ENCODE results near the gene MAP3K20.

The MAP3K20 gene

DNA sequence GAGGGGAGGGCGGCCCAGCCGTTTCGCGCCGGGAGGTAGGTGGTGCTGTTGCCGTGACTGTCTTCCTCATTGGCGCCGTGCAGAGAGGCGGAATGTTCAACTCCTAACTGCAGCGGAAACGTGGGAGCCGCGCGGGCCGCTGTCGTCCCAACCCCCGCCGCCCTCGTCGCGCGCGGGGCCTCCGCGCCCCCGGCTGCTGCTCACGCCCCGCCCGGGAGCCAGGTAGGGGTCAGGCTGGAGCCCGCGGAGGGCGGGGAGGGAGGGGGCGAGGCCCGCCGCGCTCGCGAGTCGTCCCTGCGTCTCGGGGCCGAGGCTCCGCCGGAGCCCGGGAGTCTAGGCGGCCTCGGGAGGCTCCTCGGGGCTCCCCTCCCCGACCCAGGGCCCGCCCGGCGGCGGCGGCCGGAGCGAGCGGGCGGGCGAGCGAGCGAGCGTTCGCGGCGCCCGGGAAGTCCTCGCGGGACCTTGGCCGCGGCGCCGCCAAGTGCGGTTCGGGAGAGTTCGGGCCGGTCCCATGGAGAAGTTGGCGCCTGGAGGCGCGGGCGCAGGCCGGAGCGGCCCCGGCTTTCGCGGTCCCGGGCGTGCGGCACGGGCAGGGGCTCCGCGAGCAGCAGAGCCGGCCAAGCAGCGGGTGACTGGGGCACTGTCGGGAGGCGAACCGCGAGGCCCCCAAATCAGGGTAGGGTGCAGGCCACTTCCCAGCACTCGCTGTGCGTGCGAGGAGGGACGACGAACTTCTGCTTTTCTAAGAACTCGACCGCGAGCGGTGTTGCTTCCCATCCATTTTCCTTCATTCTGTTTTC lies at the start of gene MAP3K20:
TSS of gene MAP3K20 (plus strand) at position 66 of the 800 bp plus-strand sequence. CDS start 15,186 bp downstream, outside the sequence.
- Histone ChIP-seq H3K4me1 (ENCODE audit: control insufficient read depth, insufficient read depth, low read length, unreplicated experiment) (peaks cover 41% of the 10 kb centered on the region), H3K4me3 (ENCODE audit: low read depth, low read length) (peak within 1 kb of the TSS; percentile 85), H3K79me2 (ENCODE audit: control insufficient read depth, insufficient read depth, low read length, unreplicated experiment) (peaks cover 42% of the 10 kb centered on the region), H3K27me3 (ENCODE audit: insufficient read depth, low read length) (no peaks in the 10 kb centered on the region), H3K36me3 (ENCODE audit: insufficient read depth, low read length) (no peaks in the 10 kb centered on the region), H2AFZ (ENCODE audit: low read length, unreplicated experiment) (peak within 1 kb of the TSS; percentile 70), H3K27ac (ENCODE audit: low read depth, low read length) (peak within 1 kb of the TSS; percentile 91)

GRCh38 chr2:173026479-173026878 lies 49.2 kb upstream of the MAP3K20 start:
- Histone ChIP-seq H3K4me1 (ENCODE audit: control insufficient read depth, insufficient read depth, low read length, unreplicated experiment) (peaks cover 7% of the 10 kb centered on the region), H3K4me3 (ENCODE audit: low read depth, low read length) (no peak overlapping the region), H3K36me3 (ENCODE audit: insufficient read depth, low read length) (no peaks in the 10 kb centered on the region), H3K79me2 (ENCODE audit: control insufficient read depth, insufficient read depth, low read length, unreplicated experiment) (no peaks in the 10 kb centered on the region), H2AFZ (ENCODE audit: low read length, unreplicated experiment) (no peak overlapping the region), H3K27ac (ENCODE audit: low read depth, low read length) (no peak overlapping the region), H3K27me3 (ENCODE audit: insufficient read depth, low read length) (no peaks in the 10 kb centered on the region)

- peaks cover 7% of the 10 kb centered on the region for H3K4me1 ChIP-seq (ENCODE audit: control insufficient read depth, insufficient read depth, low read length, unreplicated experiment)
- H3K4me3 ChIP-seq (ENCODE audit: low read depth, low read length) = no peak overlapping the region
- H2AFZ ChIP-seq (ENCODE audit: low read length, unreplicated experiment) = peak overlapping the region; percentile 76
- no peaks in the 10 kb centered on the region for H3K79me2 ChIP-seq (ENCODE audit: control insufficient read depth, insufficient read depth, low read length, unreplicated experiment)
- H3K27ac ChIP-seq (ENCODE audit: low read depth, low read length) = no peak overlapping the region
- no peaks in the 10 kb centered on the region for H3K27me3 ChIP-seq (ENCODE audit: insufficient read depth, low read length)
- H3K36me3 ChIP-seq (ENCODE audit: insufficient read depth, low read length) = no peaks in the 10 kb centered on the region
Measured at GRCh38 chr2:173027181-173028128, 48.2 kb upstream of the MAP3K20 start.

GRCh38 chr2:173028141-173028540 lies 47.5 kb upstream of the MAP3K20 start:
- Histone ChIP-seq H3K36me3 (ENCODE audit: insufficient read depth, low read length) (no peaks in the 10 kb centered on the region), H3K4me1 (ENCODE audit: control insufficient read depth, insufficient read depth, low read length, unreplicated experiment) (peaks cover 7% of the 10 kb centered on the region), H3K27ac (ENCODE audit: low read depth, low read length) (no peak overlapping the region), H3K79me2 (ENCODE audit: control insufficient read depth, insufficient read depth, low read length, unreplicated experiment) (no peaks in the 10 kb centered on the region), H3K4me3 (ENCODE audit: low read depth, low read length) (no peak overlapping the region), H2AFZ (ENCODE audit: low read length, unreplicated experiment) (peak overlapping the region; percentile 76), H3K27me3 (ENCODE audit: insufficient read depth, low read length) (no peaks in the 10 kb centered on the region)

- Histone ChIP-seq H3K79me2 (ENCODE audit: control insufficient read depth, insufficient read depth, low read length, unreplicated experiment) (no peaks in the 10 kb centered on the region), H3K4me1 (ENCODE audit: control insufficient read depth, insufficient read depth, low read length, unreplicated experiment) (peaks cover 7% of the 10 kb centered on the region), H3K27me3 (ENCODE audit: insufficient read depth, low read length) (no peaks in the 10 kb centered on the region), H3K27ac (ENCODE audit: low read depth, low read length) (no peak overlapping the region), H2AFZ (ENCODE audit: low read length, unreplicated experiment) (no peak overlapping the region), H3K4me3 (ENCODE audit: low read depth, low read length) (no peak overlapping the region), H3K36me3 (ENCODE audit: insufficient read depth, low read length) (no peaks in the 10 kb centered on the region)
Measured at GRCh38 chr2:173028671-173029070, 47.0 kb upstream of the MAP3K20 start.

- no peak overlapping the region for H3K27ac ChIP-seq (ENCODE audit: low read depth, low read length)
- H3K27me3 ChIP-seq (ENCODE audit: insufficient read depth, low read length) = no peaks in the 10 kb centered on the region
- H3K4me1 ChIP-seq (ENCODE audit: control insufficient read depth, insufficient read depth, low read length, unreplicated experiment) = peaks cover 7% of the 10 kb centered on the region
- H3K4me3 ChIP-seq (ENCODE audit: low read depth, low read length) = no peak overlapping the region
- no peaks in the 10 kb centered on the region for H3K79me2 ChIP-seq (ENCODE audit: control insufficient read depth, insufficient read depth, low read length, unreplicated experiment)
- no peaks in the 10 kb centered on the region for H3K36me3 ChIP-seq (ENCODE audit: insufficient read depth, low read length)
- no peak overlapping the region for H2AFZ ChIP-seq (ENCODE audit: low read length, unreplicated experiment)
Measured at GRCh38 chr2:173030561-173031490, 44.8 kb upstream of the MAP3K20 start.

GRCh38 chr2:173032032-173032431 lies 43.6 kb upstream of the MAP3K20 start:
- Histone ChIP-seq H3K4me1 (ENCODE audit: control insufficient read depth, insufficient read depth, low read length, unreplicated experiment) (peaks cover 7% of the 10 kb centered on the region), H3K79me2 (ENCODE audit: control insufficient read depth, insufficient read depth, low read length, unreplicated experiment) (no peaks in the 10 kb centered on the region), H3K4me3 (ENCODE audit: low read depth, low read length) (no peak overlapping the region), H3K27ac (ENCODE audit: low read depth, low read length) (no peak overlapping the region), H3K27me3 (ENCODE audit: insufficient read depth, low read length) (no peaks in the 10 kb centered on the region), H3K36me3 (ENCODE audit: insufficient read depth, low read length) (no peaks in the 10 kb centered on the region), H2AFZ (ENCODE audit: low read length, unreplicated experiment) (no peak overlapping the region)

DNA sequence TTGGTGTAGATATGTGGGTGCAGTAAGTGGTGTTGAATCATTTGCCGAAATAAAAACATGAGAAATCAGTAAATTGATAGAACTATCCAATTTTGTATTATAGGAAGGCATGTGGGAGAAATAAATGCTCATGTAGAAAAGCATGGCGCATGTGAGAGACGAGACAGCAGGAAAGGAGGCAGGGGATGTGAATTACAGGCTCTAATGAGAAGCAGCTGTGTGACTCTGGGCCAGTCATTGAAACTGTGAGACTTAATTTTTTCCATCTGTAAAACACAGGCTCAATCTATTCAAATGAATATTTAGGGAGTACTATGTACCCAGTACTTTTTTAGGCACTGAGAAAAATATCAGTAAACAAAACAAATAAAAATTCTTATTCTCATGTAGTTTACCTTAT lies 42.6 kb upstream of the MAP3K20 start:
- Histone ChIP-seq H3K27me3 (ENCODE audit: insufficient read depth, low read length) (no peaks in the 10 kb centered on the region), H3K79me2 (ENCODE audit: control insufficient read depth, insufficient read depth, low read length, unreplicated experiment) (no peaks in the 10 kb centered on the region), H2AFZ (ENCODE audit: low read length, unreplicated experiment) (no peak overlapping the region), H3K4me3 (ENCODE audit: low read depth, low read length) (no peak overlapping the region), H3K36me3 (ENCODE audit: insufficient read depth, low read length) (no peaks in the 10 kb centered on the region), H3K4me1 (ENCODE audit: control insufficient read depth, insufficient read depth, low read length, unreplicated experiment) (peaks cover 2% of the 10 kb centered on the region), H3K27ac (ENCODE audit: low read depth, low read length) (no peak overlapping the region)

- Histone ChIP-seq H3K79me2 (ENCODE audit: control insufficient read depth, insufficient read depth, low read length, unreplicated experiment) (no peaks in the 10 kb centered on the region), H3K4me3 (ENCODE audit: low read depth, low read length) (no peak overlapping the region), H3K4me1 (ENCODE audit: control insufficient read depth, insufficient read depth, low read length, unreplicated experiment) (no peaks in the 10 kb centered on the region), H3K27ac (ENCODE audit: low read depth, low read length) (no peak overlapping the region), H3K36me3 (ENCODE audit: insufficient read depth, low read length) (no peaks in the 10 kb centered on the region), H3K27me3 (ENCODE audit: insufficient read depth, low read length) (no peaks in the 10 kb centered on the region), H2AFZ (ENCODE audit: low read length, unreplicated experiment) (no peak overlapping the region)
Measured at GRCh38 chr2:173034143-173034542, 41.5 kb upstream of the MAP3K20 start.
